ENCODE data around the gene TRIM8. TPM values are rescaled to one million over a fixed set of nuclear protein-coding genes. Genes with fewer than 3 reads are reported as not detected.

TRIM8 gene
- total and polyA plus RNA-seq, 9 of the 15 experiments (the other 6 are each of a cell fraction or from before 2014, with no cell fraction given) = 1.7 to 26.0 (median 9.1) TPM

DNA sequence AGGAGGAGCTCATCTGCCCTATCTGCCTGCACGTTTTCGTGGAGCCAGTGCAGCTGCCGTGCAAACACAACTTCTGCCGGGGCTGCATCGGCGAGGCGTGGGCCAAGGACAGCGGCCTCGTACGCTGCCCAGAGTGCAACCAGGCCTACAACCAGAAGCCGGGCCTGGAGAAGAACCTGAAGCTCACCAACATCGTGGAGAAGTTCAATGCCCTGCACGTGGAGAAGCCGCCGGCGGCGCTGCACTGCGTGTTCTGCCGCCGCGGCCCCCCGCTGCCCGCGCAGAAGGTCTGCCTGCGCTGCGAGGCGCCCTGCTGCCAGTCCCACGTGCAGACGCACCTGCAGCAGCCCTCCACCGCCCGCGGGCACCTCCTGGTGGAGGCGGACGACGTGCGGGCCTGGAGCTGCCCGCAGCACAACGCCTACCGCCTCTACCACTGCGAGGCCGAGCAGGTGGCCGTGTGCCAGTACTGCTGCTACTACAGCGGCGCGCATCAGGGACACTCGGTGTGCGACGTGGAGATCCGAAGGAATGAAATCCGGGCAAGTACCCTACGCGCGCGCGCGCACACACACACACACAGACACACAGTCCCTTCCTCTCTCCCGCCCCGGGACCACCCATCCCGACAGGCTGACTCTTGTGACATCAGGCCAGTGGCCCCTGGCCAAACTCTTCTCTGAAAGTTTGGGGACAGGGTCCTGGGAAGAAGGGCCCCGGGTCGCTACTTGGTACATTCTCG, 538 bp downstream of the TRIM8 start (continued):
- TF ChIP-seq, protein P1, sequence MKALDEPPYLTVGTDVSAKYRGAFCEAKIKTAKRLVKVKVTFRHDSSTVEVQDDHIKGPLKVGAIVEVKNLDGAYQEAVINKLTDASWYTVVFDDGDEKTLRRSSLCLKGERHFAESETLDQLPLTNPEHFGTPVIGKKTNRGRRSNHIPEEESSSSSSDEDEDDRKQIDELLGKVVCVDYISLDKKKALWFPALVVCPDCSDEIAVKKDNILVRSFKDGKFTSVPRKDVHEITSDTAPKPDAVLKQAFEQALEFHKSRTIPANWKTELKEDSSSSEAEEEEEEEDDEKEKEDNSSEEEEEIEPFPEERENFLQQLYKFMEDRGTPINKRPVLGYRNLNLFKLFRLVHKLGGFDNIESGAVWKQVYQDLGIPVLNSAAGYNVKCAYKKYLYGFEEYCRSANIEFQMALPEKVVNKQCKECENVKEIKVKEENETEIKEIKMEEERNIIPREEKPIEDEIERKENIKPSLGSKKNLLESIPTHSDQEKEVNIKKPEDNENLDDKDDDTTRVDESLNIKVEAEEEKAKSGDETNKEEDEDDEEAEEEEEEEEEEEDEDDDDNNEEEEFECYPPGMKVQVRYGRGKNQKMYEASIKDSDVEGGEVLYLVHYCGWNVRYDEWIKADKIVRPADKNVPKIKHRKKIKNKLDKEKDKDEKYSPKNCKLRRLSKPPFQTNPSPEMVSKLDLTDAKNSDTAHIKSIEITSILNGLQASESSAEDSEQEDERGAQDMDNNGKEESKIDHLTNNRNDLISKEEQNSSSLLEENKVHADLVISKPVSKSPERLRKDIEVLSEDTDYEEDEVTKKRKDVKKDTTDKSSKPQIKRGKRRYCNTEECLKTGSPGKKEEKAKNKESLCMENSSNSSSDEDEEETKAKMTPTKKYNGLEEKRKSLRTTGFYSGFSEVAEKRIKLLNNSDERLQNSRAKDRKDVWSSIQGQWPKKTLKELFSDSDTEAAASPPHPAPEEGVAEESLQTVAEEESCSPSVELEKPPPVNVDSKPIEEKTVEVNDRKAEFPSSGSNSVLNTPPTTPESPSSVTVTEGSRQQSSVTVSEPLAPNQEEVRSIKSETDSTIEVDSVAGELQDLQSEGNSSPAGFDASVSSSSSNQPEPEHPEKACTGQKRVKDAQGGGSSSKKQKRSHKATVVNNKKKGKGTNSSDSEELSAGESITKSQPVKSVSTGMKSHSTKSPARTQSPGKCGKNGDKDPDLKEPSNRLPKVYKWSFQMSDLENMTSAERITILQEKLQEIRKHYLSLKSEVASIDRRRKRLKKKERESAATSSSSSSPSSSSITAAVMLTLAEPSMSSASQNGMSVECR (CRISPR knock-in tag; IDR thresholded peaks at IDR 0.05) = peak; percentile 61
- TF ChIP-seq CGGBP1 (CRISPR knock-in tag; IDR thresholded peaks at IDR 0.05) (no peak), TCF3 (CRISPR knock-in tag; IDR thresholded peaks at IDR 0.05) (no peak), RAD21 (CRISPR knock-in tag; conservative IDR thresholded peaks at IDR 0.05 in 1 of 2, IDR thresholded peaks at IDR 0.05 in 1 of 2) (peak in 1 of 2 experiments; percentile 31; a peak in 3 of 4 replicates), UBTF (IDR thresholded peaks at IDR 0.05; ENCODE audit: borderline replicate concordance in 1 of 2, low read depth in 2 of 2, low read length in 2 of 2) (peak in 1 of 2 experiments; percentile 59; a peak in 1 of 4 replicates), CREB3L1 (IDR thresholded peaks at IDR 0.05; ENCODE audit: borderline replicate concordance, low read depth) (peak; percentile 28; the same call in 1 of the 2 replicates), HNRNPL (IDR thresholded peaks at IDR 0.05; ENCODE audit: low read depth, low read length) (peak; percentile 76; the same call in 1 of the 2 replicates), FOXP4 (CRISPR knock-in tag; IDR thresholded peaks at IDR 0.05; ENCODE audit: borderline replicate concordance) (0 out of 2 replicates have a peak, but pooled peaks have one; percentile 47)
- TF ChIP-seq, protein P2, sequence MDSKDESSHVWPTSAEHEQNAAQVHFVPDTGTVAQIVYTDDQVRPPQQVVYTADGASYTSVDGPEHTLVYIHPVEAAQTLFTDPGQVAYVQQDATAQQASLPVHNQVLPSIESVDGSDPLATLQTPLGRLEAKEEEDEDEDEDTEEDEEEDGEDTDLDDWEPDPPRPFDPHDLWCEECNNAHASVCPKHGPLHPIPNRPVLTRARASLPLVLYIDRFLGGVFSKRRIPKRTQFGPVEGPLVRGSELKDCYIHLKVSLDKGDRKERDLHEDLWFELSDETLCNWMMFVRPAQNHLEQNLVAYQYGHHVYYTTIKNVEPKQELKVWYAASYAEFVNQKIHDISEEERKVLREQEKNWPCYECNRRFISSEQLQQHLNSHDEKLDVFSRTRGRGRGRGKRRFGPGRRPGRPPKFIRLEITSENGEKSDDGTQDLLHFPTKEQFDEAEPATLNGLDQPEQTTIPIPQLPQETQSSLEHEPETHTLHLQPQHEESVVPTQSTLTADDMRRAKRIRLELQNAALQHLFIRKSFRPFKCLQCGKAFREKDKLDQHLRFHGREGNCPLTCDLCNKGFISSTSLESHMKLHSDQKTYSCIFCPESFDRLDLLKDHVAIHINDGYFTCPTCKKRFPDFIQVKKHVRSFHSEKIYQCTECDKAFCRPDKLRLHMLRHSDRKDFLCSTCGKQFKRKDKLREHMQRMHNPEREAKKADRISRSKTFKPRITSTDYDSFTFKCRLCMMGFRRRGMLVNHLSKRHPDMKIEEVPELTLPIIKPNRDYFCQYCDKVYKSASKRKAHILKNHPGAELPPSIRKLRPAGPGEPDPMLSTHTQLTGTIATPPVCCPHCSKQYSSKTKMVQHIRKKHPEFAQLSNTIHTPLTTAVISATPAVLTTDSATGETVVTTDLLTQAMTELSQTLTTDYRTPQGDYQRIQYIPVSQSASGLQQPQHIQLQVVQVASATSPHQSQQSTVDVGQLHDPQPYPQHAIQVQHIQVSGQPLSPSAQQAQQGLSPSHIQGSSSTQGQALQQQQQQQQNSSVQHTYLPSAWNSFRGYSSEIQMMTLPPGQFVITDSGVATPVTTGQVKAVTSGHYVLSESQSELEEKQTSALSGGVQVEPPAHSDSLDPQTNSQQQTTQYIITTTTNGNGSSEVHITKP (IDR thresholded peaks at IDR 0.05; ENCODE audit: partially characterized antibody) = peak; percentile 73
